Measurements from ENCODE around the gene ADAM23.
A peak's percentile ranks its signal among the peaks of the same experiment; 100 is the strongest.

Gene ADAM23

GRCh38 chr2:206443735-206444527 lies 599 bp downstream of the ADAM23 start:
- DNase-seq (ENCODE audit: low read depth) = peak; percentile 25

DNA sequence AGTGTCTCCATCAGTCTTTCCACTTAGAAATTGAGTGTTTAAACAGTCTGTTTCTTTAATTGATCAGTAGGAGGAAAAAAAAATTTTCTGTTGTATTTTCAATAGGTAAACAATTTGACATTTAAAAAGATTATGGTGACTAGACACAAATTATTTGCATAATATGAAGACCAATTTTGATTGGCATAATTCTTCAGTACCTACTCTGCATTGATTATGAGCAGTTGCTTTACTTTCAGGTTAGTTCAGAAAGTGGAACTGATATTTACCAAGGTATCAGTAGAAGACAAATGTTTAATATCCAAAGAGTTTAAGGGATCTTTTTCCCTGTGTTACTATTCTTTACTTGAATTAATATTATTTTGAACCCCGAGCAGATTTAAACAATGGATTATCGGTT lies 2.6 kb downstream of the ADAM23 start:
- DNase-seq (ENCODE audit: low read depth) = no peak

DNA sequence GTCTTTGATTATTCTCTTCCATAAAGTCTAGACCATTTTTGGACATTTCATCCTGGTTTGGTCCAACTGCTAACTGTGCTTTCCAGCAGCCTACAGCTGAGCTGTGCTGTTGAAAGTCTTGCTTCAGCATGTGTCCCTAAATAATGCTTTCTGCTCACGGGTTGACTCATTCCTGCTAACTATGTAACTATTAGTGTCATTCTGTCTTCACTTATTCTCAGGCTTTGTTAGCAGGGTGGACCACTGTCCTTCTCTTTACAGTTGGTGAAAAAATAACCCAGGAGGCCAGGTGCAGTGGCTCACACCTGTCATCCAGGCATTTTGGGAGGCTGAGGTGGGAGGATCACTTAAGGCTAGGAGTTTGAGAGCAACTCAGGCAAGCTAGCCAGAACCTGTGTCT lies 8.9 kb downstream of the ADAM23 start:
- DNase-seq (ENCODE audit: low read depth) = no peak

- DNase-seq (ENCODE audit: low read depth) = no peak
Observed at GRCh38 chr2:206452750-206453149, 9.4 kb downstream of the ADAM23 start.

GRCh38 chr2:206456078-206456754 lies 12.9 kb downstream of the ADAM23 start:
- DNase-seq (ENCODE audit: low read depth) = no peak

- DNase-seq (ENCODE audit: low read depth) = no peak
Observed at GRCh38 chr2:206457188-206457634, 13.9 kb downstream of the ADAM23 start.

- no peak for DNase-seq (ENCODE audit: low read depth)
Observed at GRCh38 chr2:206462240-206462854, 19.0 kb downstream of the ADAM23 start.

GRCh38 chr2:206463685-206464084 lies 20.4 kb downstream of the ADAM23 start:
- DNase-seq (ENCODE audit: low read depth) = no peak

- DNase-seq (ENCODE audit: low read depth) = no peak
Observed at GRCh38 chr2:206464597-206464996, 21.3 kb downstream of the ADAM23 start.

DNA sequence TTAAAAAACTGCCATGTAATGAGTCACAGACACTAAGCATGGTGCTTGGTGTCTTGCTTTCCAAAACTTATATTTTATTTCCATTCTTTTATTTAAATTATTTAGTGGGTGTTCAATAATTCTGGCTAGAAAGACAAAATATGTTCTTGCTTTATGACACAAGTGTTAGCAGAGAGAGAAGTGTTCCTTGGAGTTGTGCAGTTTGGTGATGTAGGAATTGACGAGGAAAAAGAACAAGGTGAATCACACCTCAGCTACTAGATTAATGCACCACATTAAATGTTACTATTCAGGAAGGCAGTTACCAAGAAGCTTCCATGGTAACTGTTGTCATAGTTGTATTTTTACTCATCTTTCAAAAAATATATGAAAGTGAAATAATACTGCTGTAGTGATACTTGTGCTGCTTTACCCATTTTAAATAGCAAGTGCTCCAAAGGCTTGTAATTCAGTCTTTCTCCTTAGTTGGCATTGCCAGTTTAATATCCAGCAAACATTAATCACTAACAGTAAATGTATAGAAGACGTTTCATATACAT lies 28.3 kb downstream of the ADAM23 start:
- DNase-seq (ENCODE audit: low read depth) = no peak

DNA sequence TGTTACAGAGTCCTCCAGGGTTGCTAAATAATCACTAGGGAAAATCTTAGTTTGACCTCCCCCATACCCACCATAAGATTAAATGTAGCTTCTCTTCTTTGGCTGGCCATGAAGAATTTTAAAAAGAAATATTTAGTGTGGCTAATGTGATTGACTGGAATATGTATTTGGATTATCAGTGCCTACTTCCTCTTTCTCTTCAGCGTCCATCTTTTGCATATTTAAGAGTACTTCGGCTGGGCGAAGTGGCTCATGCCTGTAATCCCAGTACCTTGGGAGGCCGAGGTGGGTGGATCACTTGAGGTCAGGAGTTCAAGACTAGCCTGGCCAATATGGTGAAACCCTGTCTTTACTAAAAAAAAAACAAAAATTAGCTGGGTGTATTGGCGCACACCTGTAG lies 28.8 kb downstream of the ADAM23 start:
- no peak for DNase-seq (ENCODE audit: low read depth)

GRCh38 chr2:206474099-206474498 lies 30.8 kb downstream of the ADAM23 start:
- no peak for DNase-seq (ENCODE audit: low read depth)

GRCh38 chr2:206477296-206477695 lies 34.0 kb downstream of the ADAM23 start:
- no peak for DNase-seq (ENCODE audit: low read depth)

DNA sequence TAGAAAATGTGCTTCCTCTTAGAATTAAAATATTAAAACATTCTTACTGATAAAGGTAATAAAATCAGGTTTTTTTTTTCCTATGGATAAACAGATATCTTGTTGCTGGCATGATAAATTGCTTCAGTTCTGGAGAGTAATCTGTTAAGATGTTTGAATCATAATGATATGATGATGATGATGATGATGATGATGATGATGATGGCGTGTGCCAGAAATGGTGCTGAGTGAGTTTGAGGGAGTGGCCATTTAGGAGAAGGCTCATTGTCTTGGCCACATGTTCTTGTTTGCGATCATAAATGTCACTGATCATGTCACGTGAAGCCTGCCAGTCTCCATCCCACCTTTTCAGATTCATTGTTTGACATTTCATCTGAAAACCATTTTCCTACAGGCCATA lies 35.0 kb downstream of the ADAM23 start:
- no peak for DNase-seq (ENCODE audit: low read depth)

- no peak for DNase-seq (ENCODE audit: low read depth)
Observed at GRCh38 chr2:206480161-206480560, 36.8 kb downstream of the ADAM23 start.

GRCh38 chr2:206480620-206481019 lies 37.3 kb downstream of the ADAM23 start:
- no peak for DNase-seq (ENCODE audit: low read depth)

- no peak for DNase-seq (ENCODE audit: low read depth)
Observed at GRCh38 chr2:206481056-206481455, 37.7 kb downstream of the ADAM23 start.

DNA sequence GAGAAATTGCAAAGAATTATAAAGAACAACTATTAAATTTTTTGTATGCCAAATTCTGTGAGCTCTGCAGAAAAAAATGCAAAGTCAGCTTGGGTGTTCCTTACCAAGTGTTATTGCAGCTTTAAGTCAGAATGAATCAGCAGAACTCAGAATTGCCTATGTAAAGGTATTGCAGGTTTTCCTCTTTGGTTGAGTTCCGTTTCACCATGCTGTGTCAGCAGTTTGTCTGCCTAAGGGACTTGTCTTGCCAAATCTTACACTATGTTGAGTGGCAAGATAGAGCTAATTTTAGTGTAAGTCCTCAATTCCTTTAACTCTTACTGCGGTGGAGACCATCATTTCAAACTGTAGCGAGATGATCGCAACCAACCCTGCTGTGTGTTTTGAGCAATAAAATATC lies 38.8 kb downstream of the ADAM23 start:
- no peak for DNase-seq (ENCODE audit: low read depth)

GRCh38 chr2:206482633-206483032 lies 39.3 kb downstream of the ADAM23 start:
- no peak for DNase-seq (ENCODE audit: low read depth)

GRCh38 chr2:206488053-206488452 lies 44.7 kb downstream of the ADAM23 start:
- no peak for DNase-seq (ENCODE audit: low read depth)

DNA sequence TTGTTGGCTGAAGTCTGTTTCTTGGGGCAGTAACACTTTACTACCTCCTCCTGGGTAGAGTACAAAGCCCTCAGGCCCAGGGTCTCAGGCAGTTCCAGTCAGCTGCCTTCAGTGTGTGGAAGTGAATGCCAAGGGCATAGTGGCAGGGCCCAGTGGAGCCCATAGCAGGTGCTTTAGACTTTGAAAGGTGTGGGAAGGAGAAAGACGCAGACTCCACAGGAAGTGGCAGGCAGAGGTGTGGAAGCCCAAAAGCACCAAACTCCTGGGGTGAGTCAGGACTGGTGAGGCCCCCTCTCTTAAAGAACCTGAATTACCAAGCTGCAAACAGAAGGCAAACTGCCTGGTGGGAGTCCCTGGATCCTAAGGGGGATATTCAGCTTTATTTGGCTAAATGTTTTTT lies 45.3 kb downstream of the ADAM23 start:
- peak; percentile 3 for DNase-seq (ENCODE audit: low read depth)

- DNase-seq (ENCODE audit: low read depth) = no peak
Observed at GRCh38 chr2:206494061-206494460, 50.7 kb downstream of the ADAM23 start.

DNA sequence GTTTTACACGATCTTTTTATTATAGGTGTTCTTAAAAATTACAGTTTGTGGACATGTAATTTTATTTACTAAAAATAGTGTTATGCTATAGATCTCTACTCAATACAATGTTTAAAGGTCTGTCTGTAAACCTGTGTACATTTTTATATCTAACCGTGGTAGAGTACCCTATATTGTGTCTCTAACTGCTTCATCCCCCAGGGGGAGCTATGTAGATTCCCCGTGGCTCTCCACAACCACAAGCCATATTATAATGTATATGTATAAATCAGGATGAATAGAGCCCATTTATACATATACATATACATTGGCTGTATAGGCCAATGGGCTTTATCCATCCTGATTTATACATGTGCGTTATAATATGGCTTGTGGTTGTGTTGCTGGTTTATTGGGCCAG lies 59.4 kb downstream of the ADAM23 start:
- no peak for DNase-seq (ENCODE audit: low read depth)
